H1 (cell line): ENCODE data around the gene BRD9. TPM values are rescaled to one million over a fixed set of nuclear protein-coding genes. Genes with fewer than 3 reads are reported as not detected.

Experiments
- CTCF ChIA-PET: fragments of 300-600 bp; sonication (Branson Sonifier 250); formaldehyde crosslinking; loops from one replicate; lab custom pipeline; 2021; ENCODE audit not compliant: partially characterized antibody; lab: Charles Lee
- POLR2A ChIA-PET: fragments of 300-600 bp; sonication (Branson Sonifier 250); formaldehyde crosslinking; loops from one replicate; lab custom pipeline; 2021; ENCODE audit warnings: inconsistent platforms; ENCODE audit not compliant: partially characterized antibody; lab: Charles Lee
- DNase-seq, 2 experiments: peaks; one replicate each; pipeline versions ENCODE4 v3.0.0 to v3.0.0-alpha.2; 2010 to 2022; ENCODE audit warnings: low spot score in 2 of 2, low read depth in 1 of 2, mixed read lengths in 1 of 2
- FAIRE-seq: peaks from 2 replicates; lab custom pipeline; 2011; peaks lifted over from hg19 to GRCh38; lab: Jason Lieb, UNC
- H2AFZ ChIP-seq: 2 replicates; pipeline ENCODE4 v1.8.1; 2012; ENCODE audit warnings: low read length, inconsistent platforms
- H2AK5ac ChIP-seq: 2 replicates; pipeline ENCODE4 v1.6.1; 2013; ENCODE audit warnings: low read depth, low read length
- H2BK120ac ChIP-seq: replicated peaks from 2 replicates; pipeline ENCODE3; 2013; ENCODE audit warnings: low read depth, low read length, inconsistent platforms
- H2BK12ac ChIP-seq: 2 replicates; pipeline ENCODE4 v1.6.1; 2013; ENCODE audit warnings: low read depth, low read length
- H2BK15ac ChIP-seq: 2 replicates; pipeline ENCODE4 v1.6.1; 2013; ENCODE audit warnings: low read length
- H2BK20ac ChIP-seq: 2 replicates; pipeline ENCODE4 v1.6.1; 2013; ENCODE audit warnings: low read length
- H2BK5ac ChIP-seq: 2 replicates; pipeline ENCODE4 v1.6.1; 2013; ENCODE audit warnings: low read depth, low read length
- H3K14ac ChIP-seq: 2 replicates; pipeline ENCODE4 v1.6.1; 2013; ENCODE audit warnings: inconsistent platforms; ENCODE audit not compliant: insufficient read length
- H3K18ac ChIP-seq: 2 replicates; pipeline ENCODE4 v1.6.1; 2013; ENCODE audit warnings: low read length; ENCODE audit errors: extremely low read depth
- H3K23ac ChIP-seq: 2 replicates; pipeline ENCODE4 v1.6.1; 2013; ENCODE audit warnings: inconsistent platforms; ENCODE audit not compliant: insufficient read length
- H3K23me2 ChIP-seq: 2 replicates; pipeline ENCODE4 v1.6.1; 2013; ENCODE audit warnings: low read depth, low read length
- H3K27ac ChIP-seq: 2 replicates; pipeline ENCODE4 v1.6.1; 2011; ENCODE audit warnings: low read depth, low read length, inconsistent platforms
- H3K27me3 ChIP-seq, 4 experiments: replicated peaks in 1 of 4; 1 replicate in 1 of 4; 2 replicates in 3 of 4; pipeline versions ENCODE4 v1.6.1 to v1.8.1; 2011 to 2013; ENCODE audit warnings: low read length in 3 of 4, mild to moderate bottlenecking in 3 of 4, inconsistent platforms in 2 of 4, mixed read lengths in 2 of 4, moderate library complexity in 1 of 4; ENCODE audit not compliant: control insufficient read depth in 3 of 4, insufficient read depth in 3 of 4; ENCODE audit errors: extremely low read depth in 1 of 4
- H3K36me3 ChIP-seq, 4 experiments: 2 replicates each; pipeline versions ENCODE4 v1.6.1 to v1.8.1; 2011 to 2013; ENCODE audit warnings: mild to moderate bottlenecking in 4 of 4, low read length in 3 of 4, moderate library complexity in 2 of 4, control low read depth in 1 of 4, inconsistent platforms in 1 of 4; ENCODE audit not compliant: insufficient read depth in 4 of 4, control insufficient read depth in 2 of 4
- H3K4ac ChIP-seq: replicated peaks from 2 replicates; pipeline ENCODE3; 2013; ENCODE audit warnings: low read length, low read depth, mixed read lengths, inconsistent platforms; ENCODE audit not compliant: insufficient read length
- H3K4me1 ChIP-seq, 4 experiments: replicated peaks in 1 of 4; 1 replicate in 1 of 4; 2 replicates in 3 of 4; pipeline versions ENCODE4 v1.6.1 to v1.8.1; 2011 to 2013; ENCODE audit warnings: low read length in 3 of 4, inconsistent platforms in 2 of 4, mixed read lengths in 1 of 4; ENCODE audit not compliant: insufficient read depth in 4 of 4, control insufficient read depth in 3 of 4
- H3K4me2 ChIP-seq, 2 experiments: 2 replicates each; pipeline versions ENCODE4 v1.6.1 to v1.8.1; 2011 to 2013; ENCODE audit warnings: low read depth in 2 of 2, low read length in 2 of 2, control low read depth in 1 of 2, inconsistent platforms in 1 of 2, mild to moderate bottlenecking in 1 of 2; ENCODE audit not compliant: insufficient read depth in 1 of 2
- H3K4me3 ChIP-seq, 4 experiments: fragments of 200-600, 300-600 bp in 1 of 4; sonication (generic), shearing (Covaris generic), sonication (Bioruptor Twin) in 1 of 4; 2 replicates each; pipeline versions ENCODE4 v1.5.1 to v1.8.1; 2011 to 2016; ENCODE audit warnings: low read length in 4 of 4, low read depth in 3 of 4, control low read depth in 2 of 4, inconsistent platforms in 2 of 4, mild to moderate bottlenecking in 2 of 4, mixed read lengths in 1 of 4, moderate library complexity in 1 of 4; ENCODE audit not compliant: insufficient read depth in 2 of 4; ENCODE audit errors: extremely low read depth in 1 of 4
- H3K56ac ChIP-seq: replicated peaks from 2 replicates; pipeline ENCODE3; 2013; ENCODE audit warnings: low read depth, mild to moderate bottlenecking, mixed read lengths, low read length, inconsistent platforms; ENCODE audit not compliant: insufficient read length
- H3K79me1 ChIP-seq: 2 replicates; pipeline ENCODE4 v1.6.1; 2013; ENCODE audit warnings: low read depth, low read length, control low read depth
- H3K79me2 ChIP-seq, 2 experiments: 2 replicates each; pipeline versions ENCODE4 v1.6.1 to v1.8.1; 2012 to 2013; ENCODE audit warnings: low read length in 2 of 2, mild to moderate bottlenecking in 2 of 2, inconsistent platforms in 1 of 2; ENCODE audit not compliant: insufficient read depth in 2 of 2, control insufficient read depth in 1 of 2
- H3K9ac ChIP-seq, 4 experiments: replicated peaks in 1 of 4; 1 replicate in 1 of 4; 2 replicates in 3 of 4; pipeline versions ENCODE4 v1.6.1 to v1.8.1; 2011 to 2013; ENCODE audit warnings: low read depth in 3 of 4, low read length in 3 of 4, control low read depth in 2 of 4, mild to moderate bottlenecking in 2 of 4, moderate library complexity in 2 of 4, inconsistent platforms in 1 of 4; ENCODE audit errors: extremely low read depth in 1 of 4
- H3K9me3 ChIP-seq, 2 experiments: 2 replicates each; pipeline versions ENCODE4 v1.6.1 to v1.8.1; 2012 to 2013; ENCODE audit warnings: mild to moderate bottlenecking in 2 of 2, moderate library complexity in 2 of 2, control low read depth in 1 of 2, inconsistent platforms in 1 of 2, low read depth in 1 of 2, low read length in 1 of 2, mixed read lengths in 1 of 2; ENCODE audit not compliant: insufficient read depth in 2 of 2
- H4K20me1 ChIP-seq, 2 experiments: replicated peaks in 1 of 2; 2 replicates each; pipeline versions ENCODE3 to v1.8.1; 2011 to 2013; ENCODE audit warnings: inconsistent platforms in 2 of 2, low read length in 2 of 2, mild to moderate bottlenecking in 1 of 2; ENCODE audit not compliant: insufficient read depth in 2 of 2, control insufficient read depth in 1 of 2
- H4K5ac ChIP-seq: 2 replicates; pipeline ENCODE4 v1.6.1; 2013; ENCODE audit warnings: low read length, low read depth, mixed read lengths, inconsistent platforms; ENCODE audit not compliant: insufficient read length
- H4K8ac ChIP-seq: 2 replicates; pipeline ENCODE4 v1.8.0; 2013; ENCODE audit warnings: mild to moderate bottlenecking, moderate library complexity, low read length, inconsistent platforms; ENCODE audit not compliant: insufficient read depth; ENCODE audit errors: extremely low read depth
- H4K91ac ChIP-seq: replicated peaks from 2 replicates; pipeline ENCODE3; 2013; ENCODE audit warnings: low read length, mixed read lengths, inconsistent platforms; ENCODE audit not compliant: insufficient read length
- CEBPB ChIP-seq: IDR thresholded peaks from 2 replicates; pipeline ENCODE4 v1.6.1; 2012; ENCODE audit warnings: low read depth, low read length
- CHD2 ChIP-seq: IDR thresholded peaks from 2 replicates; pipeline ENCODE4 v1.6.1; 2012; ENCODE audit warnings: low read length, improper control_type of control experiment
- GABPA ChIP-seq: IDR thresholded peaks from 2 replicates; pipeline ENCODE4 v1.6.1; 2011; ENCODE audit warnings: mild to moderate bottlenecking, low read length, moderate library complexity, borderline replicate concordance; ENCODE audit not compliant: insufficient read depth
- HDAC6 ChIP-seq: IDR thresholded peaks from one replicate; pipeline ENCODE4 v1.7.1; 2012; ENCODE audit warnings: low read depth, mild to moderate bottlenecking, inconsistent platforms, low read length, moderate library complexity
- POU5F1 ChIP-seq: IDR thresholded peaks from 2 replicates; pipeline ENCODE4 v1.6.1; 2011; ENCODE audit warnings: low read depth, mild to moderate bottlenecking, low read length, moderate library complexity
- RFX5 ChIP-seq: IDR thresholded peaks from 2 replicates; pipeline ENCODE4 v1.6.1; 2011; ENCODE audit warnings: low read depth, low read length, improper control_type of control experiment, borderline replicate concordance
- SAP30 ChIP-seq: fragments of 300-600 bp; sonication (generic); IDR thresholded peaks from 2 replicates; pipeline ENCODE4 v1.7.1; 2012; ENCODE audit warnings: low read length, moderate library complexity, mild to moderate bottlenecking, inconsistent platforms; ENCODE audit not compliant: insufficient read depth, insufficient replicate concordance
- SP2 ChIP-seq: IDR thresholded peaks from 2 replicates; pipeline ENCODE4 v1.6.1; 2012; ENCODE audit warnings: mild to moderate bottlenecking, low read length, inconsistent platforms
- WGBS, 2 experiments: shearing (Covaris generic) in 1 of 2; methylation state at CpG; one replicate each; pipeline versions ENCODE4 v1.1.6 to v1.1.7; 2013 to 2015; ENCODE audit warnings: low lambda C conversion rate in 2 of 2, mixed read lengths in 2 of 2, inconsistent platforms in 1 of 2, low coverage in 1 of 2, missing lambda C conversion rate in 1 of 2; ENCODE audit not compliant: insufficient replicate concordance in 2 of 2, insufficient coverage in 1 of 2, insufficient read length in 1 of 2; ENCODE audit errors: extremely low coverage in 1 of 2, missing lambda C conversion rate in 1 of 2; 5-methylcytosine and 5-hydroxymethylcytosine counted together
- polyA plus RNA-seq, 7 experiments: library from polyadenylated mRNA; depleted of rRNA in 3 of 7; stranded (reverse) in 5 of 7; unstranded in 2 of 7; fragments of >200 nt in 5 of 7; fragments of 200-250 nt in 2 of 7; gene quantifications; 1 replicate in 5 of 7; 2 replicates in 1 of 7; 4 replicates in 1 of 7; pipeline versions ENCODE4 v1.2.1 to v1.2.3, GENCODE V29; 2011 to 2013; ENCODE audit warnings: missing spikeins in 2 of 7, mixed read lengths in 2 of 7
- total RNA-seq: library from RNA; stranded (reverse); fragmentation: NEBNext Ultra II Directional; extraction: Animal tissue kit (Norgen Biotek cat#: 25700); gene quantifications from 2 replicates; pipeline ENCODE4 v1.2.1, GENCODE V29; 2021
- TF ChIP-seq, protein P1 (sequence below): IDR thresholded peaks from 2 replicates; pipeline ENCODE4 v1.6.1; 2011; ENCODE audit warnings: low read depth, mild to moderate bottlenecking, low read length; ENCODE audit not compliant: insufficient read depth
- TF ChIP-seq, protein P2 (sequence below): IDR thresholded peaks from 2 replicates; pipeline ENCODE4 v1.6.1; 2011; ENCODE audit warnings: low read length, improper control_type of control experiment

The BRD9 gene
- total and polyA plus RNA-seq, 2 of the 8 experiments (the other 6 are each of a cell fraction or from before 2014, with no cell fraction given): 9.3 to 49.4 TPM

- H4K20me1 ChIP-seq: peaks cover 8 to 26% of the 10 kb centered on the region in 2 experiments
- no peak overlapping the region for H2BK12ac ChIP-seq
- H2AK5ac ChIP-seq: no peak overlapping the region
- ChIA-PET POLR2A (interaction anchor here (0.8 to 1.8 kb wide), 8 partner anchors 8 to 18 kb away, joined by 3 to 7 read pairs (median 4); no protein-coding TSS in a partner anchor), CTCF (interaction anchor here (0.6 kb wide), 1 partner anchor 539 kb away, joined by 3 read pairs; no protein-coding TSS in a partner anchor)
- no peak overlapping the region for H4K8ac ChIP-seq
- H3K27me3 ChIP-seq: no peaks in the 10 kb centered on the region
- no peak overlapping the region for H3K14ac ChIP-seq
- no peak overlapping the region for H2AFZ ChIP-seq
- H3K4me2 ChIP-seq: no peak overlapping the region
- H3K4me1 ChIP-seq: no peaks in the 10 kb centered on the region
- H3K9ac ChIP-seq: no peak overlapping the region
- H3K9me3 ChIP-seq: no peaks in the 10 kb centered on the region
- no peak overlapping the region for H2BK5ac ChIP-seq
- H2BK120ac ChIP-seq: no peak overlapping the region
- WGBS, 2 experiments: 90% methylated on average over 28 of the region's 28 CpGs; no CpG with 5 or more reads in 1 of the 2 experiments
- no peaks in the 10 kb centered on the region for H3K23me2 ChIP-seq
- H3K79me2 ChIP-seq: peaks cover 0 to 9% of the 10 kb centered on the region in 2 experiments; a peak in 1 of 4 replicates
- H3K36me3 ChIP-seq: peaks cover 20 to 55% (median 50%) of the 10 kb centered on the region in 4 experiments
- peaks cover 14% of the 10 kb centered on the region; the same call in 1 of the 2 replicates for H3K79me1 ChIP-seq
- DNase-seq (no peak), FAIRE-seq (no peak)
- no peak overlapping the region for H3K18ac ChIP-seq
- no peak overlapping the region for H3K27ac ChIP-seq
- H3K56ac ChIP-seq: no peak overlapping the region
- no peak overlapping the region for H2BK20ac ChIP-seq
- no peak overlapping the region for H3K4me3 ChIP-seq
- H2BK15ac ChIP-seq: no peak overlapping the region
- no peak overlapping the region for H4K5ac ChIP-seq
- no peak overlapping the region for H3K23ac ChIP-seq
- H4K91ac ChIP-seq: no peak overlapping the region
- no peak overlapping the region for H3K4ac ChIP-seq
- TF ChIP-seq RFX5: no peak
- TF ChIP-seq, protein P1, sequence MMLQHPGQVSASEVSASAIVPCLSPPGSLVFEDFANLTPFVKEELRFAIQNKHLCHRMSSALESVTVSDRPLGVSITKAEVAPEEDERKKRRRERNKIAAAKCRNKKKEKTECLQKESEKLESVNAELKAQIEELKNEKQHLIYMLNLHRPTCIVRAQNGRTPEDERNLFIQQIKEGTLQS: no peak
- TF ChIP-seq SAP30: no peak
- no peak for TF ChIP-seq GABPA
- no peak for TF ChIP-seq CEBPB
- TF ChIP-seq HDAC6: no peak
- TF ChIP-seq SP2: no peak
- no peak for TF ChIP-seq POU5F1
- TF ChIP-seq, protein P2, sequence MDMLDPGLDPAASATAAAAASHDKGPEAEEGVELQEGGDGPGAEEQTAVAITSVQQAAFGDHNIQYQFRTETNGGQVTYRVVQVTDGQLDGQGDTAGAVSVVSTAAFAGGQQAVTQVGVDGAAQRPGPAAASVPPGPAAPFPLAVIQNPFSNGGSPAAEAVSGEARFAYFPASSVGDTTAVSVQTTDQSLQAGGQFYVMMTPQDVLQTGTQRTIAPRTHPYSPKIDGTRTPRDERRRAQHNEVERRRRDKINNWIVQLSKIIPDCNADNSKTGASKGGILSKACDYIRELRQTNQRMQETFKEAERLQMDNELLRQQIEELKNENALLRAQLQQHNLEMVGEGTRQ: no peak
- TF ChIP-seq CHD2: no peak
These were observed 15.9 kb downstream of the BRD9 start for GRCh38 chr5:876398-877365.
